ENCODE data around the gene LDLRAD3.
A peak's percentile ranks its signal among the peaks of the same experiment; 100 is the strongest.

LDLRAD3 gene

GRCh38 chr11:36219996-36220395, 276.1 kb downstream of the LDLRAD3 start:
- no peak for DNase-seq

DNA sequence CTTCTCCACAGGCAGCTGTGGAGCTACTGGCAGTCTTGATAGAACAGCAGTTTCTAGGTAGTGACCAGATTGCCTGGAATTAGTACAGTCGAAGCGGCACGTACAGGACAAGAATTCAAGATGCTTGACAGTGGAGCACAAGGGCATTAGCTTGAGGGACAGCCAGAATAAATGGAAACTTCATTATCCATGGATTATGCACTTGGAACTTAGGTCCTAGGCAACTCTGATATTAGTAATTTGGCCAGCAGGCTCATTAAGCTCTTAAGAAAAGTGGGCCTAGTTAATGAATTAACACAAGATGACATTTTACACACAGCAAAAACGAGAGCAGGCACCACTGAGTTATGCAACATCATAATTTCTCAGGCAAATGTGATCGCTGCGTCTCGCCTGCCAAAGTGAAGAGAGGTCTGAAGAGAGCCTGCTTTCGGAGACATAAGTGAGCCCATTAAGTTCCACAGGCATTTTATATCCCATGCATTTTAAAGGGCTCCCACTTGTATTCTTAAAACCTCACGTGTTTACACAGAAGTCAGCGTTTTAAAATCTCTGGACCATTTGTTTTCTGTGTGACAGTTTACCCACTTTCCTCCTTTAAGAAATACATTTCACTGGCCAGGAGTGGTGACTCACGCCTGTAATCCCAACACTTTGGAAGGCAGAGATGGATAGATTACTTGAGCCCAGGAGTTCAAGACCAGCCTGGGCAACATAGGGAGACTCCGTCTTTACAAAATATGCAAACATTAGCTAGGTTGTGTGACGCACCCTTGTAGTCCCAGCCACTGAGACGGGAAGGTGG, 279.2 kb downstream of the LDLRAD3 start:
- DNase-seq: peak; percentile 42

- DNase-seq: no peak
These were observed 280.5 kb downstream of the LDLRAD3 start for GRCh38 chr11:36224209-36224882.

DNA sequence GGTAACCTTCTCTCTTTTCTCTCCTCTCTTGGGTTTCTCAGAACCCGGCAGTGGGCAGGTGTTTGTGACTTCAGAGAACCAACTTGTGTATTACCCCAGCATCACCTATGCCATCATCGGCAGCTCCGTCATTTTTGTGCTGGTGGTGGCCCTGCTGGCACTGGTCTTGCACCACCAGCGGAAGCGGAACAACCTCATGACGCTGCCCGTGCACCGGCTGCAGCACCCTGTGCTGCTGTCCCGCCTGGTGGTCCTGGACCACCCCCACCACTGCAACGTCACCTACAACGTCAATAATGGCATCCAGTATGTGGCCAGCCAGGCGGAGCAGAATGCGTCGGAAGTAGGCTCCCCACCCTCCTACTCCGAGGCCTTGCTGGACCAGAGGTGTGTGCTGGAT, 283.2 kb downstream of the LDLRAD3 start:
- no peak for DNase-seq

DNA sequence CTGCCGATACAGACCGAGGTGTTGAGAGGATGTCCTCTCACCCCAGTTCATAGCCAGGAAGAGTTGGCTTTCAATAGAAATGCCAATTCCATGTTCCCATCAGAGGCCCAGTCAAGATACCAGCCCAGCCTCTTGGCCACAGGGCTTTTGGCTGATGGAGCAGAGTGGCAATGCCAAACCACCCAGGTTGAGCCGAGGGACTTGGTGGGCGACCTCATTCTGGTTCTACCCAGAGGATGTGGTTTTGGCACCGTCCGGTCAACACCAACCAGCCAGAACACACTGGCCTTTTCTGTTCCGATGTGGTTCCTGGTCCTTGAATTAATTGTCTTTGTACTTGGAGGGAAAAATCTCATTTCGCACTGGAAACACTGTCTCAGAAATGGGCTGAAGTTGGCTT, 284.8 kb downstream of the LDLRAD3 start:
- DNase-seq: no peak

DNA sequence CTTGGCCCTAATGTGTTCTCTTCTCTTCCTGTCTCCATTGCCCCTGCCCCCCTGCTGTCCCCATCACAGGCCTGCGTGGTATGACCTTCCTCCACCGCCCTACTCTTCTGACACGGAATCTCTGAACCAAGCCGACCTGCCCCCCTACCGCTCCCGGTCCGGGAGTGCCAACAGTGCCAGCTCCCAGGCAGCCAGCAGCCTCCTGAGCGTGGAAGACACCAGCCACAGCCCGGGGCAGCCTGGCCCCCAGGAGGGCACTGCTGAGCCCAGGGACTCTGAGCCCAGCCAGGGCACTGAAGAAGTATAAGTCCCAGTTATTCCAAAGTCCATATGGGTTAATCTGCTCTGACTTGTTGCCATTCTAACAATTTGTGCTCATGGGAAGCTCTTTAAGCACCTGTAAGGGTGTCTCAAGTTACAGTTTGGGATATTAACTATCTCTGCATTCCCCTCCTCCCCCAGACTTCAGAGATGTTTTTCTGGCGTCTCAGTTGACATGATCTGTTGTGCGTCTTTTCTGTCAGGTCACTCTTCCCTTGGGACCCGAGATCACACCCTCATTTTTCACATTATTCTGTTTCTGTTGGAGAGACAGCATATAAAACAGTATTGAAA, 285.3 kb downstream of the LDLRAD3 start:
- DNase-seq: no peak

DNA sequence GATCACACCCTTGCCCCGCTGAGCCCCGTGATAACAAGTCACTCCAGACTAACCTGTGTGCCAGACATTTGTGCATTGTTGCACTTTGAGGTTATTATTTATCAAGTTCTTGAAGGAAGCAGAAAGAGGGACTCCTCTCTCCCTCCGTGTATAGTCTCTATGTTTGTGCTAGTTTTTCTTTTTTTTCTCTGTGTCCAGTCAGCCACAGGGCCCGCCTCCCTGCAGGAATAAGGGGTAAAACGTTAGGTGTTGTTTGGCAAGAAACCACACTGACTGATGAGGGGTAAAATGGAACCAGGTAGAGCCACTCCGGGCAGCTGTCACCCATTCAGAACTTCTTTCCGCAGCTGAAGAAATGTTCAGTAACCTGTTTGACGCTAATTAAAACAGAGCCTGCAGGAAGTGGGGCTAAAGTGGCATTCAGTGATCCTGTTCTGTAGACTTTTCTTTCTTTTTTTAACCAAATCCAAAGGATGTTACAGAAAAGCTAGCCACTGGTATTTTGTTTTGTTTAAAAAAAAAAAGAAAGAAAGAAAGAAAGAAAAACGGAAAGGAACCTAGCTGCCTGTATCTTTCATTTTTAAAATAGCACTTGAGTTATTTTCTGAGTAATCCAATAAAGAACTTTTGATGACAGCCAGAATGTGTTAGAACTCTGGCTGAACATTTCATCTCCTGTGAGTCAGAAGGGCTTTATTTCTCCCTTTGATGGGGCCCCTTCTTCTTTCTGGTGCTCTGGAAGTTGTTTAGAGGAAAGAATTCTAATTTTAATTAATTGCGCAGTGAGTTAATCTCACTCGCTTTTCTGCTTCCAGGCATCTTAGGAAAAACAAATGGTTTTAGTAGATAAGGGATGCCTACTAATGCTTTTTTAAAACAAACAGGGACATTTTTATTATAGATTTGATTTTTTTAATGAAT, 287.2 kb downstream of the LDLRAD3 start:
- DNase-seq: no peak

GRCh38 chr11:36233204-36233603, 289.3 kb downstream of the LDLRAD3 start:
- DNase-seq: peak; percentile 46

- DNase-seq: no peak
These were observed 291.0 kb downstream of the LDLRAD3 start for GRCh38 chr11:36234825-36235224.

GRCh38 chr11:36235750-36236149, 291.9 kb downstream of the LDLRAD3 start:
- no peak for DNase-seq

- DNase-seq: no peak
These were observed 293.5 kb downstream of the LDLRAD3 start for GRCh38 chr11:36237391-36237790.

GRCh38 chr11:36238036-36238631, 294.3 kb downstream of the LDLRAD3 start:
- DNase-seq: no peak

DNA sequence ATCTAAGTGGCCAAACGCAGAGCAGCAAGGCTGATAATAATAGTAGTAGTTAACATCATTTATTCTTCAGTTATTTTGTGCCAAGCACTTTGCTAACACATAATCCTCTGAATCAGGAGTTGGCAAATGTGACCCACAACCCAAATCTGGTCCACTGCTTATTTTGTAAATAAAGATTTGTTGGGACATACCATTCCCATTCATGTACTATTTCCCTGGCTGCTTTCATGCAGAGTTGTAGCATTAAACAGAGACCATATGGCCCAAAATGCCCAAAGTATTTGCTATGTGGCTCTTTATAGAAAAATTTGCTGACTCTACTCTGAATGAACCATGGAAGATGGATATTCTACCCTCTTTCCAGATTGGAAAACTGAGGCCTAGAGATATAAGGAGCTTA, 295.0 kb downstream of the LDLRAD3 start:
- no peak for DNase-seq

- no peak for DNase-seq
These were observed 295.8 kb downstream of the LDLRAD3 start for GRCh38 chr11:36239636-36240035.

DNA sequence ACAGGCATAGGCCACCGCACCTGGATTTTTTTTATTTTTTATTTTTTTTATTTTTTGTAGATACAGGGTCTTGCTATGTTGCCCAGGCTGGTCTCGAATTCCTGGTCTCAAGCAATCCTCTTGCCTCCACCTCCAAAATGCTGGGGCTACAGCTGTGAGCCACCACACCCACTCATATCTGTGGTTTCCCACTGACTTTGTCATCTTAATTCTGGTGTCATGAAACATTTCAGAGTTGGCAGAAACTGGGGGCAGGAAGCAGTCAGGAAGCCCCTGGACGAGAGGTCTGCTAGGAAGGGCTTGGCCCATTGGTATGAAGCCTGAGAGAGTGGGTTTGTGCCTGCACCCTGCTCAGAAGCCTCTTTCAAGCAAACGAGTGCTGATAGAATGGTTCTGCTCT, 296.3 kb downstream of the LDLRAD3 start:
- no peak for DNase-seq

GRCh38 chr11:36240801-36241200, 296.9 kb downstream of the LDLRAD3 start:
- DNase-seq: no peak

- DNase-seq: no peak
These were observed 297.6 kb downstream of the LDLRAD3 start for GRCh38 chr11:36241497-36241896.

DNA sequence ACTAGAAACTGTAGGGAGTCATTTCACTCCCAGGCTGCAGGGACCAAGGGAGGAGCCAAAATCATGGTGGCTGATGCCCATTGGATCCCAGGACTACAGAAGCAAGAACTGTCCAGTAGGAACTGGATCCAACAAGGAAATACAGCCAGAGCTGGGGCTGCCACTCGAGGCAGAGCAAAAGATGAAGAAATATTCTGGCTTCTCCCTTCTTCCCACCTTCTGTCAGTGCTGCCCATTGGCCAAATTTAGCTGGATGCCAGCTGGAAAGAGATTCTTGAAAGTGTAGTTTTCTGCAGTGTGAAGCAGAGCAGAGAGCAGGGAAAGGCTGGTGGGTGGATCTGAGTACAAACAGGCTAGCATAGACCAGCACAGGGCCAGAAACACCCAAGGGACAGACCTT, 299.8 kb downstream of the LDLRAD3 start:
- no peak for DNase-seq

GRCh38 chr11:36247493-36247892, 303.6 kb downstream of the LDLRAD3 start:
- DNase-seq: no peak

DNA sequence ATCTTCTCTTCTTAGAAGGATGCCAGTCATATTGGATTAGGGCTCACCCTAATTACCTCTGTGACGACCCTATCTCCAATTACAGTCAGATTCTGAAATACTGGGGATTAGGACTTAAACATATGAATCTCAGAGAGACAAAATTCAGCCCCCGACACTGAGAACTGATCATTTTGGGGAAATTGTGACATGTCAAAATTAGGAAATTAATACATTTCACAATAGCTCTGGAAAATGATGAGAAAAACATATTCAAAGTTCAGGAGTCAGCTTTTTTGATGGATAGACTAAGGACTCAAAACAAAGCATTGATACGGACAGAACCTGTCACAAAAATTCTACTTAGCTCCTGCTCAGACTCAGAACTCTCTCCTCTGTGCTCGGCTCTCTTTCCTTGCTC, 304.6 kb downstream of the LDLRAD3 start:
- DNase-seq: no peak

- DNase-seq: no peak
These were observed 305.4 kb downstream of the LDLRAD3 start for GRCh38 chr11:36249246-36249645.

GRCh38 chr11:36251823-36252222, 308.0 kb downstream of the LDLRAD3 start:
- no peak for DNase-seq

DNA sequence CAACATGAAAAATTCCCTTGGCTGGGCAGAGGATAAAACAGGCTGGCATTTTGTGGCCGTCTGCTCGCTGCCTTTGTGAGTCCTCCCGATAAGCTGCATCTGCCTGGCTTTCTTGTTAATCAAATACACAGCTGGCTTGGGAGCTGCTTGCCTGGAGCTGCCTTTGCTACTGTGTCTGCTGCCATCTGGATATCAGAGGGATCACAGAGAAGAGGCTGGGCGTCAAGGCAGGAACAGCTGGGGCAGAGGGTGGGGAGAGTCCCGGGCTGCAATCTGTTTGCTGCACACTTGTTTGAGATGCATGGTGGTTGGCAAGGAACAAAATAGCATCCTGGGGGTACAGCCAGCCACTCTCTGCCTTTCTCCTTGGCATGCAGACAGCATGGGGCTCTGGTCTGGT, 309.4 kb downstream of the LDLRAD3 start:
- no peak for DNase-seq
